ENCODE results near the gene DECR2.

DNA sequence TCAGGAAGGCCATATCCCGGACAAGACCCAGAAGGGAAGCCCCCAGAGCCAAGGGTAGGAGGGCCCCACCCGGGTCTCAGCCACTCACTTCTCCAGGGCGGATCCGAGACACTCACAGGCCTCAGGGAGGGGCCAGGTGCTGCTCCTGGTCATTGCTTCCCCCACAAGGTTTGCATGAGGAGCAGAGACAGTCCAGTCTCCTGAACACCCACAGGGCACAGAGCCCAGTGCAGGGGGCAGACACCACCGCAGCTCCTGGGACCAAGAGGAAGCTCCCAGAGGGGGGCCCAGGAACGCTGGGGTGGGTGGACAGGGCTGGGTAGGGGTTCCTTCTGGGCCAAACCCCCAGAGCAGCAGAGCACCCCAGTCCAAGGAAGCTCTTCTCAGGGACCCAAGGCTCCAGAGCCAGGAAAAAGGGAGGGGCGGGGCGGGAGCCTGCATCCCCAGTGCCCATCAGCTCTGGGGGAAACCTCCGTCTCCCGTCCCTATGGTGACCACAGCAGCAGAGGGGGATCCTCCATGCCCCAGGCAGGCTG, 30.6 kb upstream of the DECR2 start:
- TF ChIP-seq POLR2A (IDR thresholded peaks at IDR 0.05; ENCODE audit: low read length) = no peak
- TF ChIP-seq GATA1 (IDR thresholded peaks at IDR 0.05; ENCODE audit: low read depth, low read length) = no peak
